Esophagus mucosa (tissue), 1 donor: Measurements from ENCODE around the gene DUSP15. TPM values are rescaled to one million over a fixed set of nuclear protein-coding genes. Genes with fewer than 3 reads are reported as not detected.

Source experiments
- ATAC-seq: fragments of 200-7000 bp; cut with Tn5 transposase; one replicate; pipeline ENCODE4 v1.9.1; 2020
- total RNA-seq: library from RNA; stranded (reverse); gene quantifications from one replicate; pipeline ENCODE4 v1.2.4, GENCODE V29; 2023
- donor health status: DM: yes; HTN: yes; CAD: no.

The DUSP15 gene
- total RNA-seq, 1 donor from 2014 or later = 0.64 TPM

- no peak for ATAC-seq
Measured at GRCh38 chr20:31890646-31891045, 20.3 kb upstream of the DUSP15 start.

- no peak for ATAC-seq
Measured at GRCh38 chr20:31883829-31884228, 13.5 kb upstream of the DUSP15 start.

GRCh38 chr20:31881945-31882344 lies 11.6 kb upstream of the DUSP15 start:
- ATAC-seq = no peak

GRCh38 chr20:31879143-31879987 lies 9.0 kb upstream of the DUSP15 start:
- peak; percentile 96 for ATAC-seq

GRCh38 chr20:31877684-31878083 lies 7.4 kb upstream of the DUSP15 start:
- ATAC-seq = no peak

- ATAC-seq = no peak
Measured at GRCh38 chr20:31875671-31876070, 5.3 kb upstream of the DUSP15 start.

- no peak for ATAC-seq
Measured at GRCh38 chr20:31872406-31872805, 2.1 kb upstream of the DUSP15 start.

- no peak for ATAC-seq
Measured at GRCh38 chr20:31871618-31871954, 1.3 kb upstream of the DUSP15 start.

GRCh38 chr20:31870726-31871617 lies 645 bp upstream of the DUSP15 start:
- ATAC-seq = no peak

GRCh38 chr20:31869673-31869941 lies 720 bp downstream of the DUSP15 start:
- ATAC-seq = no peak

GRCh38 chr20:31868853-31869672 lies 1.3 kb downstream of the DUSP15 start:
- ATAC-seq = no peak

- ATAC-seq = no peak
Measured at GRCh38 chr20:31866221-31866620, 4.1 kb downstream of the DUSP15 start.

- no peak for ATAC-seq
Measured at GRCh38 chr20:31864521-31865400, 5.6 kb downstream of the DUSP15 start.

GRCh38 chr20:31863296-31864085 lies 6.8 kb downstream of the DUSP15 start:
- no peak for ATAC-seq

GRCh38 chr20:31862506-31862905 lies 7.8 kb downstream of the DUSP15 start:
- ATAC-seq = no peak

GRCh38 chr20:31862157-31862470 lies 8.2 kb downstream of the DUSP15 start:
- no peak for ATAC-seq

- ATAC-seq = peak; percentile 68
Measured at GRCh38 chr20:31861385-31862156, 8.8 kb downstream of the DUSP15 start.

GRCh38 chr20:31861135-31861384 lies 9.3 kb downstream of the DUSP15 start:
- ATAC-seq = peak; percentile 35

- ATAC-seq = peak; percentile 72
Measured at GRCh38 chr20:31860390-31861134, 9.8 kb downstream of the DUSP15 start.

GRCh38 chr20:31859998-31860380 lies 10.3 kb downstream of the DUSP15 start:
- ATAC-seq = no peak
